Heart right ventricle (tissue), 16 donors: ENCODE measurements around the gene AP5S1. TPM values are rescaled to one million over a fixed set of nuclear protein-coding genes. Genes with fewer than 3 reads are reported as not detected.

ENCODE experiments used
- ATAC-seq, 8 donors: fragments of 200-7000 bp; cut with Tn5 transposase; one replicate each; pipeline ENCODE4 v1.9.1; 2020; ENCODE audit warnings: mild to moderate bottlenecking in 8 of 8, moderate library complexity in 8 of 8, moderate number of reproducible peaks in 1 of 8
- DNase-seq, 2 donors: peaks; one replicate each; pipeline ENCODE4 v3.0.0-alpha.2; 2020
- H3K27ac ChIP-seq, 10 donors: fragments of 200-600 bp; sonication (generic) in 2 of 10; one replicate each; pipeline versions ENCODE4 v1.5.0 to v1.8.0; 2020 to 2022; ENCODE audit warnings: mild to moderate bottlenecking in 3 of 10
- H3K27me3 ChIP-seq, 7 donors: fragments of 200-600 bp; one replicate each; pipeline ENCODE4 v1.8.0; 2021 to 2022; ENCODE audit warnings: mild to moderate bottlenecking in 2 of 7
- H3K36me3 ChIP-seq, 9 donors: fragments of 200-600 bp; sonication (generic) in 1 of 9; one replicate each; pipeline versions ENCODE4 v1.5.0 to v1.8.0; 2020 to 2022; ENCODE audit warnings: mild to moderate bottlenecking in 2 of 9
- H3K4me1 ChIP-seq, 9 donors: fragments of 200-600 bp; sonication (generic) in 1 of 9; one replicate each; pipeline versions ENCODE4 v1.5.0 to v1.8.0; 2020 to 2022; ENCODE audit warnings: mild to moderate bottlenecking in 4 of 9
- H3K4me3 ChIP-seq, 10 donors: fragments of 200-600 bp; sonication (generic) in 2 of 10; one replicate each; pipeline versions ENCODE4 v1.5.0 to v1.8.0; 2020 to 2022; ENCODE audit warnings: mild to moderate bottlenecking in 7 of 10, moderate library complexity in 2 of 10
- H3K9me3 ChIP-seq, 11 donors: fragments of 200-600 bp in 10 of 11; sonication (generic) in 2 of 11; one replicate each; pipeline versions ENCODE4 v1.5.0 to v1.8.0; 2013 to 2022; ENCODE audit warnings: mild to moderate bottlenecking in 2 of 11, control low read depth in 1 of 11, moderate library complexity in 1 of 11
- WGBS, 2 donors: extraction: QIAGEN DNeasy Blood & Tissue Kit; methylation state at CpG; one replicate each; pipeline ENCODE4 v1.1.7; 2013; ENCODE audit warnings: inconsistent platforms in 1 of 2; 5-methylcytosine and 5-hydroxymethylcytosine counted together
- intact Hi-C, 10 donors: fragments of 100-400 bp; cut with DNase I; formaldehyde crosslinking; loops; one replicate each; pipeline versions ENCODE4 v1.11.1 to v1.14.2; 2022
- polyA plus RNA-seq, 2 donors: library from polyadenylated mRNA; stranded (reverse); fragments of 200-250 nt; gene quantifications; one replicate each; pipeline ENCODE4 v1.2.3, GENCODE V29; 2013
- total RNA-seq, 10 donors: library from RNA; stranded (reverse); fragmentation: NEBNext Ultra II Directional in 3 of 10; extraction: Animal tissue kit (Norgen Biotek cat#: 25700) in 3 of 10; gene quantifications; one replicate each; pipeline versions ENCODE4 v1.2.1 to v1.2.4, GENCODE V29; 2021 to 2023
- TF ChIP-seq, protein P1 (sequence below), 9 donors: fragments of 200-600 bp; sonication (generic) in 2 of 9; IDR thresholded peaks; one replicate each; pipeline versions ENCODE4 v1.5.0 to v1.8.0; 2021 to 2022; ENCODE audit warnings: antibody characterized with exemption in 9 of 9, mild to moderate bottlenecking in 5 of 9, moderate library complexity in 1 of 9
- donor health status: Arrhythmogenic right ventricular cardiomyopathy.
- donor health status: ischemic (EF 13 %, LVEDD 7.1; RV severe dilation, severe dysfunction).
- donor health status: healthy with polysubstance abuse.
- donor health status: DM: no; HTN: yes; CAD: no.
- donor health status: DM: no; HTN: no; CAD: no.
- donor health status: ischemic (EF 25% LVEDD 6.9; RV normal size, moderate dysfunction).
- donor health status: ischemic (EF 25% LVEDD 5.7; RV mildly dilated, moderate dysfunction).
- donor health status: healthy.
- donor health status: DM: yes; HTN: yes; CAD: no.
- donor health status: Ischemic cardiomyopathy.
- donor health status: ischemic (EF 35%, LVEDD 5.7; RV mildly dilated, moderate dysfunction).
- donor health status: nonischemic (EF 11% LVEDD 7.7; RV severe dilation, severe dysfunction).
- donor health status: DM: yes; HTN: yes; CAD: no.
- donor health status: PGD.
- donor health status: ischemic (EF 29% LVEDD 5.4; RV normal size, mild dysfunction).
- donor health status: nonischemic (EF 23%, LVEDD 6.1; RV moderate dilation, normal function).

The AP5S1 gene
- total and polyA plus RNA-seq, 12 donors, result 7.2 to 17.5 (median 14.5) TPM

- WGBS, 2 donors, result 92 to 94% methylated on average over 11 of the region's 11 CpGs
- peaks cover 0 to 66% (median 20%) of the 10 kb centered on the region in 9 donors for H3K36me3 ChIP-seq
- ATAC-seq (no peak), DNase-seq (no peak)
- intact Hi-C loops, result no loop called here
- H3K4me3 ChIP-seq, result no peak overlapping the region
- peak overlapping the region in 2 of 10 donors; percentile 93 to 97 for H3K27ac ChIP-seq
- peaks cover 7 to 55% (median 30%) of the 10 kb centered on the region in 9 donors for H3K4me1 ChIP-seq
- H3K9me3 ChIP-seq, result no peaks in the 10 kb centered on the region
- no peaks in the 10 kb centered on the region for H3K27me3 ChIP-seq
- TF ChIP-seq, protein P1, sequence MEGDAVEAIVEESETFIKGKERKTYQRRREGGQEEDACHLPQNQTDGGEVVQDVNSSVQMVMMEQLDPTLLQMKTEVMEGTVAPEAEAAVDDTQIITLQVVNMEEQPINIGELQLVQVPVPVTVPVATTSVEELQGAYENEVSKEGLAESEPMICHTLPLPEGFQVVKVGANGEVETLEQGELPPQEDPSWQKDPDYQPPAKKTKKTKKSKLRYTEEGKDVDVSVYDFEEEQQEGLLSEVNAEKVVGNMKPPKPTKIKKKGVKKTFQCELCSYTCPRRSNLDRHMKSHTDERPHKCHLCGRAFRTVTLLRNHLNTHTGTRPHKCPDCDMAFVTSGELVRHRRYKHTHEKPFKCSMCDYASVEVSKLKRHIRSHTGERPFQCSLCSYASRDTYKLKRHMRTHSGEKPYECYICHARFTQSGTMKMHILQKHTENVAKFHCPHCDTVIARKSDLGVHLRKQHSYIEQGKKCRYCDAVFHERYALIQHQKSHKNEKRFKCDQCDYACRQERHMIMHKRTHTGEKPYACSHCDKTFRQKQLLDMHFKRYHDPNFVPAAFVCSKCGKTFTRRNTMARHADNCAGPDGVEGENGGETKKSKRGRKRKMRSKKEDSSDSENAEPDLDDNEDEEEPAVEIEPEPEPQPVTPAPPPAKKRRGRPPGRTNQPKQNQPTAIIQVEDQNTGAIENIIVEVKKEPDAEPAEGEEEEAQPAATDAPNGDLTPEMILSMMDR (IDR thresholded peaks at IDR 0.05), result no peak
Observed at GRCh38 chr20:3804781-3805180, 15.6 kb upstream of the AP5S1 start.

DNA sequence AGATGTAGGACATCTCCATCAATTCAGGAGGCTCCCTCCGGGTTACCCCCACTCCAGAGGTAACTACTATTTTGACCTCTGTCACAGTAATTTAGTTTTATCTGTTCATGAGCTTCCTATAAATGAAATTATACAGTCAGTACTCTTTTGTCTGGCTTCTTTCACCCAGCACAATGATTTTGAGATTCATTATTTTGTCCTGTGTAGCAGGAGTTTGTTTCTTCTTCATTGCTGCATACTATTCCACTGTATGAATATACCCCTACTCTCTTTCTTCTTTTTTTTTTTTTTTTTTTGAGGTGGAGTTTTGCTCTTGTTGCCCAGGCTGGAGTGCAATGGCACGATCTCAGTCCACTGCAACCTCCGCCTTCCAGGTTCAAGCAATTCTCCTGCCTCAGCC is 11.8 kb upstream of the AP5S1 start:
- TF ChIP-seq, protein P1 (IDR thresholded peaks at IDR 0.05), result no peak
- 88 to 95% methylated on average over 3 of the region's 3 CpGs for WGBS, 2 donors
- Histone ChIP-seq H3K36me3 (peaks cover 0 to 29% (median 3%) of the 10 kb centered on the region in 9 donors), H3K9me3 (no peaks in the 10 kb centered on the region), H3K27ac (peak overlapping the region; percentile 61 to 97 (median 92)), H3K27me3 (no peaks in the 10 kb centered on the region), H3K4me3 (peak overlapping the region in 1 of 10 donors; percentile 10), H3K4me1 (peaks cover 10 to 83% (median 57%) of the 10 kb centered on the region in 9 donors)
- DNase-seq, result no peak
- intact Hi-C loops, result no loop called here
- no peak for ATAC-seq

GRCh38 chr20:3811467-3812258 is 8.7 kb upstream of the AP5S1 start:
- intact Hi-C loops, result loop anchor here in 1 of 10 donors (2.0 kb wide), 1 partner anchor 17 kb away; no protein-coding TSS in a partner anchor
- TF ChIP-seq, protein P1 (IDR thresholded peaks at IDR 0.05), result no peak
- peak; percentile 89 to 96 (median 94) for ATAC-seq
- H3K9me3 ChIP-seq, result no peaks in the 10 kb centered on the region
- H3K36me3 ChIP-seq, result no peaks in the 10 kb centered on the region
- peaks cover 10 to 70% (median 48%) of the 10 kb centered on the region in 9 donors for H3K4me1 ChIP-seq
- WGBS, 2 donors, result 3% methylated on average over 20 of the region's 20 CpGs
- H3K4me3 ChIP-seq, result peak overlapping the region in 9 of 10 donors; percentile 22 to 57 (median 47)
- DNase-seq, result peak; percentile 98 to 99
- no peaks in the 10 kb centered on the region for H3K27me3 ChIP-seq
- H3K27ac ChIP-seq, result peak overlapping the region; percentile 72 to 96 (median 92)

- WGBS, 2 donors, result 89 to 94% methylated on average over 7 to 9 of the region's 9 CpGs
- intact Hi-C loops, result no loop called here
- H3K27me3 ChIP-seq, result no peaks in the 10 kb centered on the region
- no peak for DNase-seq
- no peaks in the 10 kb centered on the region for H3K9me3 ChIP-seq
- peak overlapping the region; percentile 72 to 96 (median 92) for H3K27ac ChIP-seq
- no peak for ATAC-seq
- H3K36me3 ChIP-seq, result no peaks in the 10 kb centered on the region
- peaks cover 10 to 63% (median 42%) of the 10 kb centered on the region in 9 donors for H3K4me1 ChIP-seq
- TF ChIP-seq, protein P1 (IDR thresholded peaks at IDR 0.05), result no peak
- peak overlapping the region in 1 of 10 donors; percentile 57 for H3K4me3 ChIP-seq
Observed at GRCh38 chr20:3812259-3812681, 8.1 kb upstream of the AP5S1 start.
